Measurements from ENCODE around the gene SNCA.

Gene SNCA

DNA sequence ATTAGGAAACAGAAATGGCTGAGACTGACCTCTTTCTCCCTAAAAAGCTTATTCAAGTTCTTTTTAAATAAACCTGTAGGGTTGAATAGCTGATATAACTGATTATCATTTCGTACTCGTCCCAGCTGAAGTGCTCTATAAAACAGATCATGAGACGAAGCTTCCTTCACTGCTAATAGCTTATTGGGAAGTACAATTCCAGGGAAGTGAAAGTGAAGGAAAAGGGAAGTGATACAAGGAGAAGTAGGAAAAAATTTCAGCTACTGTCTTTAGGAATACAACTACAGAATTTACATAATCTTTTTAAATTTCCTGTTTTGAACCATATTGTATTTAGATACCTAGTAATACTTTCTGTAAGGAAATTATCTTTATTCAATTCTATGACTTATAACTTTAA is 103.0 kb downstream of the SNCA start:
- no peaks in the 10 kb centered on the region for H3K27me3 Mint-ChIP-seq
- no peak overlapping the region for H3K27ac Mint-ChIP-seq
- ATAC-seq (replicated peaks), result no peak
- peaks cover 0 to 1% of the 10 kb centered on the region in 2 donors for H3K9me3 Mint-ChIP-seq
- H3K4me3 Mint-ChIP-seq, result no peak overlapping the region
- DNase-seq, result no peak
- no peaks in the 10 kb centered on the region for H3K4me1 Mint-ChIP-seq (ENCODE audit: low read depth in 2 of 2)
- no peaks in the 10 kb centered on the region for H3K36me3 Mint-ChIP-seq (ENCODE audit: insufficient read depth)

DNA sequence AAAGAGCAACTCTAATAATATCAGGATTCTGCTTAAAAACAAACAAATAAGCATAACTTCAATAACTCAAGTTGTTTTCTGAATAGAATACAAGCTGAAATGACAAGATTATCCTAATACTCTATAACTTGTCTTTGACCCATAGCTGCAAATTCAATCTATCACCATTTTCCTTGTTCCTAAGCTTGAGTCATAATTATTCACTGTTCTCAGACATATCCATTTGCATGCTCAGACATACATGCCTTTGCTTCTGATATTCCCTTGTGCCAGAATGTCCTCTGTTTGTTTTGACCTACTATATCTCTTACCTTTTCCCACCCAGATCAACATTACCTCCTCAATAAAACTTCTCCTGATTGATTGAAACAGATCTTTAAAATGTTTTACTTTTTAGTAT is 109.7 kb downstream of the SNCA start:
- peaks cover 0 to 10% of the 10 kb centered on the region in 2 donors for H3K27me3 Mint-ChIP-seq
- no peak for DNase-seq
- no peak overlapping the region for H3K4me3 Mint-ChIP-seq
- H3K36me3 Mint-ChIP-seq (ENCODE audit: insufficient read depth), result no peaks in the 10 kb centered on the region
- ATAC-seq (replicated peaks), result no peak
- H3K27ac Mint-ChIP-seq, result no peak overlapping the region
- H3K9me3 Mint-ChIP-seq, result no peaks in the 10 kb centered on the region
- H3K4me1 Mint-ChIP-seq (ENCODE audit: low read depth in 2 of 2), result no peaks in the 10 kb centered on the region

DNA sequence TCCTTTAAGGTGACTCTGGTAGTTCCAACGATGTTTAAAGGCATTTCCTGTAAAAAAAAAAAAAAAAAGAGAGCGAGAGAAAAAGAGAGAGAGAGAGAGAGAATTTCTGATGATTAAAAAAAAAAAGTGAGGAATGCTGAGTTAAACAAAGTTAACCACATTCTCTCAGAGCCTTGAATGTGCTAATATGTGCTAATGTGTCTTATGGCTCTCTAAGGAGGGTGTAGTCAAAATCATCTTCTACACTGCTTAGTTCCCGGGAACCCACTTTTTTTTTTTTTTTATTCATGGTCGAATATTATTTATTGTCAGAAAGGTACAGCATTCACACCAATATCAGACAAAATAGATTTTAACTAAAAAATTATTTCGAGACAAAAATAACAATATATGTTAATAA is 111.7 kb downstream of the SNCA start:
- H3K4me1 Mint-ChIP-seq (ENCODE audit: low read depth in 2 of 2), result no peaks in the 10 kb centered on the region
- no peak for ATAC-seq (replicated peaks)
- no peaks in the 10 kb centered on the region for H3K36me3 Mint-ChIP-seq (ENCODE audit: insufficient read depth)
- H3K9me3 Mint-ChIP-seq, result no peaks in the 10 kb centered on the region
- peaks cover 0 to 10% of the 10 kb centered on the region in 2 donors for H3K27me3 Mint-ChIP-seq
- no peak overlapping the region for H3K4me3 Mint-ChIP-seq
- H3K27ac Mint-ChIP-seq, result no peak overlapping the region
- no peak for DNase-seq

DNA sequence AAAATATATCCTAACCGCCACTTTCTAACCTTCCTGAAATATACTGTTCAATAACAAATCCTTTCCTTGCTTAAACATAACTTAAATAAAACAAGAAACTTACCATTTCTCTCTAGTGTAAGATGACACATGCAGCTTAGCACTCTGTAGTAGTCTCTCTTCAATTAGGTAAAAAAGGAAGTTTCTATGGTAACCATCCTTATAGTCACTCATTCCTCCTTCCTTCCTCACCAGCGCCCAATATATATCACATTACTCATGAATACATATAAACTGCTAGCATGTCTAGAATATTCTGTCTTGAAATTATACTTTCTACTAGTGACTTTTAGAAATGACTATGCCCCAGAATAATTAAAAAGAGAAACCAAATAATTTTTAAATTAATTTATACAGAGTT is 112.2 kb downstream of the SNCA start:
- ATAC-seq (replicated peaks), result no peak
- H3K36me3 Mint-ChIP-seq (ENCODE audit: insufficient read depth), result no peaks in the 10 kb centered on the region
- H3K9me3 Mint-ChIP-seq, result no peaks in the 10 kb centered on the region
- DNase-seq, result no peak
- no peak overlapping the region for H3K4me3 Mint-ChIP-seq
- H3K27me3 Mint-ChIP-seq, result peaks cover 0 to 10% of the 10 kb centered on the region in 2 donors
- H3K4me1 Mint-ChIP-seq (ENCODE audit: low read depth in 2 of 2), result no peaks in the 10 kb centered on the region
- no peak overlapping the region for H3K27ac Mint-ChIP-seq

DNA sequence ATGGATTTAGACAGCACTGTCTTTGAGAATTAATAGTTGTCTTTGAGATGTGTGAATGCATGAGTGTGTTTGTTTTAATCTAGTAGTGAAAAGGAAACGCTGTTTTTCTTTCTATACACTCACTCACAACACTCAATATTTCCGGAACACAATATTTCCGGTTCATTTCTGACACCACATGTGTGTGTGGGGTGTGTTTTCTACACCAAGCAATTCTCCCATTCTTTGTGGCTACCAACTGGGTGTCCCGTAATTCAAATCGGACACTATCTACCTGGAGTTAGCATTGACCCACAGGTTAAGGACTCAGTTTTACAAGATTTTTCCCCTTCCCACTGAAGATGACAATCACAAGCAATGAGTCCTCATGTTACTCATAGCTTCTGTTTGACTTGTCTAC is 113.9 kb downstream of the SNCA start:
- ATAC-seq (replicated peaks) (no peak), DNase-seq (no peak)
- H3K4me3 Mint-ChIP-seq, result no peak overlapping the region
- H3K36me3 Mint-ChIP-seq (ENCODE audit: insufficient read depth), result no peaks in the 10 kb centered on the region
- no peak overlapping the region for H3K27ac Mint-ChIP-seq
- no peaks in the 10 kb centered on the region for H3K4me1 Mint-ChIP-seq (ENCODE audit: low read depth in 2 of 2)
- no peaks in the 10 kb centered on the region for H3K9me3 Mint-ChIP-seq
- peaks cover 0 to 11% of the 10 kb centered on the region in 2 donors for H3K27me3 Mint-ChIP-seq

DNA sequence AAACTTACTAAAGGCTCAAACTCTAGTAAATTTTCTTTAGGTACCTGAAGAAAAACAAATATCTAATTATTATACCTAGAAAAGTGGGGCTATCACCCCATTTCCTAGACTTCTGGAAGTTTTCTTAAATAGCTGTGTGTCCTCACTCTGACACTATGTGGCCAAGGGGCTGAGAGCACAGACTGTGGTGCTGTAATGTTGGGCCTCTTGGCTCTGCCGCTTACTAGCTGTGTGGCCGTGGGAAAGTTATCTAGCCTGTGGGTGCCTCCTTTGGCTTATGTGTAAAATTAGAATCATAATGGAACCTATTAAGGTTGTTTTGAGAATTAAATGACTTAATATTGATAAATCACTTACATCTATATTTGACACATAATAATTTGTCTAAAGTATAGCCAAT is 114.4 kb downstream of the SNCA start:
- no peak overlapping the region for H3K27ac Mint-ChIP-seq
- no peaks in the 10 kb centered on the region for H3K4me1 Mint-ChIP-seq (ENCODE audit: low read depth in 2 of 2)
- no peak for ATAC-seq (replicated peaks)
- DNase-seq, result no peak
- H3K4me3 Mint-ChIP-seq, result no peak overlapping the region
- no peaks in the 10 kb centered on the region for H3K9me3 Mint-ChIP-seq
- peaks cover 2% of the 10 kb centered on the region for H3K36me3 Mint-ChIP-seq (ENCODE audit: insufficient read depth)
- peaks cover 0 to 17% of the 10 kb centered on the region in 2 donors for H3K27me3 Mint-ChIP-seq

DNA sequence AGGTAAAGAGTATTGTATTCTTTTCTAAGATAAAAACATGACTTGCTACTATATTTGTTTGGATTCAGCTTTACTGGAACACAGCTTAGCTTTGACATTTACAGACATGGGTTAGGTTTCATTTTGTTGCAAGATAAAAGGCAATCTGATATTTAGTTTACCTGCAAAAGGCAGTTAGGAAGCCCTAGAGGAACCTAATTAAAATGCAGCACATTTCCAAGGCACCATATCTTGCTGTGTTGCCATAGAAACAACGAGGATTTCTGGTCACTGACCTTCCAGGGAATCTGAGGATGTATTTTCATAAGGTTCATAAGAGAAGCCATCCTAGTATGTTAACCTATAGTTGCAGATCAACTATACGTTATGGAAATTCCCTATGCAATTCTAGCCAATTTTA is 116.0 kb downstream of the SNCA start:
- Mint-ChIP-seq H3K4me3 (no peak overlapping the region), H3K27ac (no peak overlapping the region), H3K9me3 (no peaks in the 10 kb centered on the region), H3K4me1 (ENCODE audit: low read depth in 2 of 2) (no peaks in the 10 kb centered on the region), H3K36me3 (ENCODE audit: insufficient read depth) (peaks cover 2% of the 10 kb centered on the region), H3K27me3 (peaks cover 6 to 19% of the 10 kb centered on the region in 2 donors)
- DNase-seq, result no peak
- ATAC-seq (replicated peaks), result no peak

GRCh38 chr4:89719536-89720090 is 117.3 kb downstream of the SNCA start:
- Mint-ChIP-seq H3K4me1 (ENCODE audit: low read depth in 2 of 2) (no peaks in the 10 kb centered on the region), H3K27ac (no peak overlapping the region), H3K9me3 (no peaks in the 10 kb centered on the region), H3K36me3 (ENCODE audit: insufficient read depth) (peaks cover 2% of the 10 kb centered on the region), H3K27me3 (peaks cover 6 to 19% of the 10 kb centered on the region in 2 donors), H3K4me3 (no peak overlapping the region)
- no peak for DNase-seq
- ATAC-seq (replicated peaks), result no peak

GRCh38 chr4:89716893-89717292 is 120.1 kb downstream of the SNCA start:
- peaks cover 2% of the 10 kb centered on the region for H3K36me3 Mint-ChIP-seq (ENCODE audit: insufficient read depth)
- no peak for DNase-seq
- H3K4me1 Mint-ChIP-seq (ENCODE audit: low read depth in 2 of 2), result no peaks in the 10 kb centered on the region
- H3K4me3 Mint-ChIP-seq, result no peak overlapping the region
- H3K27me3 Mint-ChIP-seq, result peaks cover 6 to 9% of the 10 kb centered on the region in 2 donors
- no peak for ATAC-seq (replicated peaks)
- H3K9me3 Mint-ChIP-seq, result no peaks in the 10 kb centered on the region
- no peak overlapping the region for H3K27ac Mint-ChIP-seq

- no peak overlapping the region for H3K27ac Mint-ChIP-seq
- peaks cover 2% of the 10 kb centered on the region for H3K36me3 Mint-ChIP-seq (ENCODE audit: insufficient read depth)
- H3K9me3 Mint-ChIP-seq, result no peaks in the 10 kb centered on the region
These were observed 121.3 kb downstream of the SNCA start for GRCh38 chr4:89715631-89716030.

GRCh38 chr4:89712827-89713226 is 124.1 kb downstream of the SNCA start:
- Mint-ChIP-seq H3K27ac (no peak overlapping the region), H3K4me3 (no peak overlapping the region)

More at GRCh38 chr4:89715631-89716030, 121.3 kb downstream of the SNCA start:
- H3K4me1 Mint-ChIP-seq (ENCODE audit: low read depth in 2 of 2), result no peaks in the 10 kb centered on the region
- no peak overlapping the region for H3K4me3 Mint-ChIP-seq
- peaks cover 6 to 9% of the 10 kb centered on the region in 2 donors for H3K27me3 Mint-ChIP-seq
- DNase-seq (no peak), ATAC-seq (replicated peaks) (no peak)

DNA sequence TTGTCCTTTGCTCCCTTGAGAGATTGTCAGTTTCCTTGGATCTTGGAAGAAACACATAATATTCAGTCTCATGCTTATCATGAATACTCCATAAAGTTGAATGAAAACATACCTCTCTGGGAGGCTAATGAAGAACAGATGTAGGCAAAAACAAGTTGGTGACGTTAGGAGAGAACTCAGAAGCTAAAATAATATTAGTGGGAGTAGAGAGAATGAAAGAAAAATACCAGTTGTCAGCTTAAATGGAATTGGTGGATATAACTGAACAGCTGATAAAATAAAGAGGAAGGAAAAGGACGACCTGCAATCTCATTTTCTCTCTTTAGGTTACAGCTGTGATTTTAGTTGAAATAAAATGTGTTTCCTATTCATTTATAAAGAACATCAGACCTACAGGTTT is 124.8 kb downstream of the SNCA start:
- ATAC-seq (replicated peaks) (no peak), DNase-seq (no peak)
- no peak overlapping the region for H3K4me3 Mint-ChIP-seq
- no peaks in the 10 kb centered on the region for H3K4me1 Mint-ChIP-seq (ENCODE audit: low read depth in 2 of 2)
- no peaks in the 10 kb centered on the region for H3K36me3 Mint-ChIP-seq (ENCODE audit: insufficient read depth)
- H3K9me3 Mint-ChIP-seq, result no peaks in the 10 kb centered on the region
- peaks cover 1 to 6% of the 10 kb centered on the region in 2 donors for H3K27me3 Mint-ChIP-seq
- no peak overlapping the region for H3K27ac Mint-ChIP-seq

More at GRCh38 chr4:89712827-89713226, 124.1 kb downstream of the SNCA start:
- H3K27me3 Mint-ChIP-seq, result peaks cover 5 to 6% of the 10 kb centered on the region in 2 donors
- DNase-seq (no peak), ATAC-seq (replicated peaks) (no peak)
- H3K36me3 Mint-ChIP-seq (ENCODE audit: insufficient read depth), result peaks cover under 1% of the 10 kb centered on the region
- H3K9me3 Mint-ChIP-seq, result no peaks in the 10 kb centered on the region
- H3K4me1 Mint-ChIP-seq (ENCODE audit: low read depth in 2 of 2), result no peaks in the 10 kb centered on the region

GRCh38 chr4:89708903-89709421 is 128.0 kb downstream of the SNCA start:
- H3K27ac Mint-ChIP-seq, result no peak overlapping the region
- no peaks in the 10 kb centered on the region for H3K36me3 Mint-ChIP-seq (ENCODE audit: insufficient read depth)
- no peak for DNase-seq
- no peak overlapping the region for H3K4me3 Mint-ChIP-seq
- H3K9me3 Mint-ChIP-seq, result no peaks in the 10 kb centered on the region
- no peak for ATAC-seq (replicated peaks)
- no peaks in the 10 kb centered on the region for H3K4me1 Mint-ChIP-seq (ENCODE audit: low read depth in 2 of 2)
- H3K27me3 Mint-ChIP-seq, result peaks cover 0 to 6% of the 10 kb centered on the region in 2 donors

DNA sequence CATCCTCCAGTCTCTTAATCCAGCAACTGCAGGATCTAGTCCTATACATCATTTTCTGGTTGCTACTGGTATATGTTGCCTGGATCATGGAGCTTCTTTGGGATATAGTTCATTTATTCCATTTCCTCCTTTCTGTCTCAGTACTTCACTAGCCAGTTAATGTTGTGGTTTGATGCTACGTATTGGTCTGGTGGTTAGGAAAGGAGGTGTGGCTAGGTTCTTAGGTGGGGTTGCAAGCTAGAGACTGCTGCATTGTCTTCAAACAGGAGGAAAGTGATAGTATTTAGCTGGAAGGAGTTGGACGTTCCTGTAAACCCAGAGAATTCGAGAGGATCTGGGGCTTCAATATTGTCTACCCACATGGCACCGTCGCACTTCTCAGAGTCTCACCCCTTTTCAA is 129.5 kb downstream of the SNCA start:
- ATAC-seq (replicated peaks) (no peak), DNase-seq (no peak)
- H3K4me1 Mint-ChIP-seq (ENCODE audit: low read depth in 2 of 2), result no peaks in the 10 kb centered on the region
- no peaks in the 10 kb centered on the region for H3K9me3 Mint-ChIP-seq
- no peaks in the 10 kb centered on the region for H3K36me3 Mint-ChIP-seq (ENCODE audit: insufficient read depth)
- H3K4me3 Mint-ChIP-seq, result no peak overlapping the region
- H3K27ac Mint-ChIP-seq, result no peak overlapping the region
- peaks cover 0 to 6% of the 10 kb centered on the region in 2 donors for H3K27me3 Mint-ChIP-seq

Data from effector memory CD8-positive, alpha-beta T cell (primary cell).